Measurements from ENCODE around the gene MRPL30. TPM values are rescaled to one million over a fixed set of nuclear protein-coding genes. Genes with fewer than 3 reads are reported as not detected.

Gene MRPL30
- total and polyA plus RNA-seq, 2 donors (not counting 1 experiment from before 2014, with no cell fraction given) = 4.7 to 18.5 TPM

DNA sequence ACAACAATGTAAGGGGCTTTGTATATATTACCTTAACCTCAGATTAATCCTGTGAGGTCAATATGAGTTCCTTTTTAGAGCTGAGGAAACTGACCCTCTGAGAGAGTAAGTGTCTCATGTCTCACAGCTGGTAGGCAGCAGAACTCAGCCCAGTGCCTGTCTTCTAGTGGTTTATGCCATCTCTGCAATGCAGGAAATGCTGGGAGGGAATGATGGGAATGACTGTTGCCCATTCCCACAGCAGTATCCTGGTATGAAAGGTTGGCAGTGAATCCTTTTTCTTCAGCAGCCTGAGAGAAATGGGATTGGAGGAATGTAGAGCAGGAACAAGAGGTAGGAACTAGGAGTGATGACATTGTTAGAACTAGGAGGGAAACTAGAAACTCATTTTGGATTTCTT is 6.0 kb downstream of the MRPL30 start:
- H3K4me2 ChIP-seq (replicated peaks; ENCODE audit: low read depth, low read length, poor library complexity, severe bottlenecking) = no peak overlapping the region
- no peak overlapping the region for H3K27ac Mint-ChIP-seq
- H3K9me3 ChIP-seq (ENCODE audit: control extremely low read depth in 1 of 3, control insufficient read depth in 2 of 3, insufficient read depth in 1 of 3, low read length in 2 of 3) = no peaks in the 10 kb centered on the region
- no peak overlapping the region for H3K9ac ChIP-seq (ENCODE audit: low read length)
- no peaks in the 10 kb centered on the region for H3K27me3 Mint-ChIP-seq
- POLR2A ChIA-PET = no interaction called here
- no peaks in the 10 kb centered on the region for H3K27me3 ChIP-seq (replicated peaks in 1 of 4; ENCODE audit: control extremely low read depth in 1 of 4, control insufficient read depth in 3 of 4, insufficient read depth in 4 of 4, low read length in 3 of 4)
- H3K4me3 ChIP-seq (ENCODE audit: control extremely low read depth in 1 of 5, extremely low read depth in 1 of 5, insufficient read depth in 1 of 5, low read depth in 2 of 5, low read length in 4 of 5) = no peak overlapping the region
- H3K4me1 ChIP-seq (ENCODE audit: control insufficient read depth in 2 of 2, insufficient read depth in 2 of 2, low read length in 2 of 2) = peaks cover under 1 to 2% of the 10 kb centered on the region in 2 donors
- H3K4me3 Mint-ChIP-seq = no peak overlapping the region
- ATAC-seq (ENCODE audit: low read depth) (no peak), DNase-seq (no peak)
- TF ChIP-seq EZH2 (IDR thresholded peaks at IDR 0.05; ENCODE audit: borderline replicate concordance, insufficient read depth, low read depth, low read length, poor library complexity, severe bottlenecking) = no peak
- TF ChIP-seq, protein P1, sequence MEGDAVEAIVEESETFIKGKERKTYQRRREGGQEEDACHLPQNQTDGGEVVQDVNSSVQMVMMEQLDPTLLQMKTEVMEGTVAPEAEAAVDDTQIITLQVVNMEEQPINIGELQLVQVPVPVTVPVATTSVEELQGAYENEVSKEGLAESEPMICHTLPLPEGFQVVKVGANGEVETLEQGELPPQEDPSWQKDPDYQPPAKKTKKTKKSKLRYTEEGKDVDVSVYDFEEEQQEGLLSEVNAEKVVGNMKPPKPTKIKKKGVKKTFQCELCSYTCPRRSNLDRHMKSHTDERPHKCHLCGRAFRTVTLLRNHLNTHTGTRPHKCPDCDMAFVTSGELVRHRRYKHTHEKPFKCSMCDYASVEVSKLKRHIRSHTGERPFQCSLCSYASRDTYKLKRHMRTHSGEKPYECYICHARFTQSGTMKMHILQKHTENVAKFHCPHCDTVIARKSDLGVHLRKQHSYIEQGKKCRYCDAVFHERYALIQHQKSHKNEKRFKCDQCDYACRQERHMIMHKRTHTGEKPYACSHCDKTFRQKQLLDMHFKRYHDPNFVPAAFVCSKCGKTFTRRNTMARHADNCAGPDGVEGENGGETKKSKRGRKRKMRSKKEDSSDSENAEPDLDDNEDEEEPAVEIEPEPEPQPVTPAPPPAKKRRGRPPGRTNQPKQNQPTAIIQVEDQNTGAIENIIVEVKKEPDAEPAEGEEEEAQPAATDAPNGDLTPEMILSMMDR (IDR thresholded peaks at IDR 0.05) = no peak
- H2AFZ ChIP-seq (ENCODE audit: insufficient read depth, low read depth, low read length, poor library complexity, severe bottlenecking) = no peak overlapping the region
- peaks cover 16 to 32% of the 10 kb centered on the region in 2 experiments for H3K36me3 ChIP-seq (replicated peaks in 1 of 2; ENCODE audit: control extremely low read depth in 1 of 2, control insufficient read depth in 1 of 2, extremely low read depth in 1 of 2, insufficient read depth in 2 of 2, low read length in 1 of 2)
- H3K4me1 Mint-ChIP-seq = peaks cover 15% of the 10 kb centered on the region
- no peaks in the 10 kb centered on the region for H3K9me3 Mint-ChIP-seq (ENCODE audit: insufficient read depth)
- CTCF ChIA-PET = no interaction called here
- H3K79me2 ChIP-seq (ENCODE audit: control insufficient read depth, insufficient read depth, low read length) = peaks cover 46% of the 10 kb centered on the region
- intact Hi-C loops (cut with micrococcal nuclease) = no loop called here
- no peaks in the 10 kb centered on the region for H4K20me1 ChIP-seq (ENCODE audit: control insufficient read depth, insufficient read depth, low read length, poor library complexity, severe bottlenecking)
- H3K27ac ChIP-seq (ENCODE audit: low read length in 2 of 2) = no peak overlapping the region

DNA sequence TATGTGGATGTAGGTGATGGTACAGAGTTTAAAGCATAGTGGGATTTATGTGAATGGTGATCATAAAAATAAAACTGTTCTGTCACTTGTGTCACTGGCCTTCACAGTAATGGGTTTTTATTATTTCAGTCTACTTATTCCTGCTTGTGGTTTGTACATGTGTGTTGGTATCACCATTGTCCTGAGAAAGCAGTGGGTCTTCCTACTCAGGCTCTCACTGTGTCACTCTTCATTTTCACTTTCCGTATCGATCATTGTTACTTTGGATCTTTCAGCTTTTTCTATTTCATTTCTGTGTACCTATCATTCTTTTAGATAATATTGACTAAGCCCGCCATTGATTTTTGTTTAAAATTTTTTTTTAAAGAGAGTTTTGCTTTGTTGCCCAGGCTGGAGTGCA is 7.4 kb downstream of the MRPL30 start:
- Histone ChIP-seq H3K9me3 (ENCODE audit: control extremely low read depth in 1 of 3, control insufficient read depth in 2 of 3, insufficient read depth in 1 of 3, low read length in 2 of 3) (no peaks in the 10 kb centered on the region), H3K4me1 (ENCODE audit: control insufficient read depth in 2 of 2, insufficient read depth in 2 of 2, low read length in 2 of 2) (no peaks in the 10 kb centered on the region), H3K4me3 (ENCODE audit: control extremely low read depth in 1 of 5, extremely low read depth in 1 of 5, insufficient read depth in 1 of 5, low read depth in 2 of 5, low read length in 4 of 5) (no peak overlapping the region), H3K4me2 (replicated peaks; ENCODE audit: low read depth, low read length, poor library complexity, severe bottlenecking) (no peak overlapping the region), H3K27me3 (replicated peaks in 1 of 4; ENCODE audit: control extremely low read depth in 1 of 4, control insufficient read depth in 3 of 4, insufficient read depth in 4 of 4, low read length in 3 of 4) (no peaks in the 10 kb centered on the region), H3K9ac (ENCODE audit: low read length) (no peak overlapping the region), H3K36me3 (replicated peaks in 1 of 2; ENCODE audit: control extremely low read depth in 1 of 2, control insufficient read depth in 1 of 2, extremely low read depth in 1 of 2, insufficient read depth in 2 of 2, low read length in 1 of 2) (peaks cover 21 to 37% of the 10 kb centered on the region in 2 experiments), H4K20me1 (ENCODE audit: control insufficient read depth, insufficient read depth, low read length, poor library complexity, severe bottlenecking) (no peaks in the 10 kb centered on the region), H2AFZ (ENCODE audit: insufficient read depth, low read depth, low read length, poor library complexity, severe bottlenecking) (no peak overlapping the region), H3K27ac (ENCODE audit: low read length in 2 of 2) (no peak overlapping the region), H3K79me2 (ENCODE audit: control insufficient read depth, insufficient read depth, low read length) (peaks cover 33% of the 10 kb centered on the region)
- ATAC-seq (ENCODE audit: low read depth) (no peak), DNase-seq (no peak)
- Mint-ChIP-seq H3K9me3 (ENCODE audit: insufficient read depth) (no peaks in the 10 kb centered on the region), H3K27ac (no peak overlapping the region), H3K4me3 (no peak overlapping the region), H3K4me1 (peaks cover 10% of the 10 kb centered on the region), H3K27me3 (no peaks in the 10 kb centered on the region)
- no peak for TF ChIP-seq EZH2 (IDR thresholded peaks at IDR 0.05; ENCODE audit: borderline replicate concordance, insufficient read depth, low read depth, low read length, poor library complexity, severe bottlenecking)
- TF ChIP-seq, protein P1 (IDR thresholded peaks at IDR 0.05) = no peak
- CTCF ChIA-PET = no interaction called here
- POLR2A ChIA-PET = no interaction called here
- WGBS (ENCODE audit: insufficient coverage) = no CpG with 5 or more reads among the region's 3 CpGs
- intact Hi-C loops (cut with micrococcal nuclease) = no loop called here

Data from B cell (primary cell).